Measurements from ENCODE around the gene PTGER3. TPM values are rescaled to one million over a fixed set of nuclear protein-coding genes. Genes with fewer than 3 reads are reported as not detected.
"Not testable (repeated sequence)": the region's sequence is repeated elsewhere in the genome, so short reads cannot be mapped to it uniquely, and the experiment has no call there.

The PTGER3 gene
- total RNA-seq, 1 experiment from 2014 or later = 0.09 TPM

- Mint-ChIP-seq H3K4me3 (ENCODE audit: low read depth, unreplicated experiment) (no peak overlapping the region), H3K4me1 (ENCODE audit: low read depth, unreplicated experiment) (no peaks in the 10 kb centered on the region), H3K9me3 (ENCODE audit: low read depth, unreplicated experiment) (no peaks in the 10 kb centered on the region), H3K27me3 (ENCODE audit: unreplicated experiment) (no peaks in the 10 kb centered on the region), H3K36me3 (ENCODE audit: insufficient read depth, unreplicated experiment) (no peaks in the 10 kb centered on the region), H3K27ac (ENCODE audit: unreplicated experiment) (no peak overlapping the region)
- intact Hi-C loops (cut with micrococcal nuclease; ENCODE audit: unreplicated experiment) = no loop called here
- no peak for TF ChIP-seq CTCF (IDR thresholded peaks at IDR 0.05; ENCODE audit: unreplicated experiment)
- CTCF ChIA-PET = no interaction called here
- DNase-seq = no peak
- BruUV-seq (replicated peaks) = no TSS peak
These were observed 53.8 kb downstream of the PTGER3 start for GRCh38 chr1:70993798-70994197.

GRCh38 chr1:70992521-70992920, 55.1 kb downstream of the PTGER3 start:
- no peaks in the 10 kb centered on the region for H3K27me3 Mint-ChIP-seq (ENCODE audit: unreplicated experiment)
- no peaks in the 10 kb centered on the region for H3K4me1 Mint-ChIP-seq (ENCODE audit: low read depth, unreplicated experiment)
- no TSS peak for BruUV-seq (replicated peaks)
- no peak for TF ChIP-seq CTCF (IDR thresholded peaks at IDR 0.05; ENCODE audit: unreplicated experiment)
- no peak for DNase-seq
- H3K4me3 Mint-ChIP-seq (ENCODE audit: low read depth, unreplicated experiment) = no peak overlapping the region
- CTCF ChIA-PET = no interaction called here
- intact Hi-C loops (cut with micrococcal nuclease; ENCODE audit: unreplicated experiment) = no loop called here
- no peaks in the 10 kb centered on the region for H3K9me3 Mint-ChIP-seq (ENCODE audit: low read depth, unreplicated experiment)
- no peak overlapping the region for H3K27ac Mint-ChIP-seq (ENCODE audit: unreplicated experiment)
- H3K36me3 Mint-ChIP-seq (ENCODE audit: insufficient read depth, unreplicated experiment) = no peaks in the 10 kb centered on the region

- TF ChIP-seq CTCF (IDR thresholded peaks at IDR 0.05; ENCODE audit: unreplicated experiment) = no peak
- CTCF ChIA-PET = no interaction called here
- Mint-ChIP-seq H3K27ac (ENCODE audit: unreplicated experiment) (no peak overlapping the region), H3K4me1 (ENCODE audit: low read depth, unreplicated experiment) (no peaks in the 10 kb centered on the region), H3K27me3 (ENCODE audit: unreplicated experiment) (no peaks in the 10 kb centered on the region), H3K36me3 (ENCODE audit: insufficient read depth, unreplicated experiment) (no peaks in the 10 kb centered on the region), H3K9me3 (ENCODE audit: low read depth, unreplicated experiment) (peaks cover 3% of the 10 kb centered on the region), H3K4me3 (ENCODE audit: low read depth, unreplicated experiment) (no peak overlapping the region)
- BruUV-seq (replicated peaks) = no TSS peak
- intact Hi-C loops (cut with micrococcal nuclease; ENCODE audit: unreplicated experiment) = no loop called here
- no peak for DNase-seq
These were observed 57.0 kb downstream of the PTGER3 start for GRCh38 chr1:70990469-70991253.

- Mint-ChIP-seq H3K27me3 (ENCODE audit: unreplicated experiment) (no peaks in the 10 kb centered on the region), H3K4me3 (ENCODE audit: low read depth, unreplicated experiment) (no peak overlapping the region), H3K9me3 (ENCODE audit: low read depth, unreplicated experiment) (peaks cover 7% of the 10 kb centered on the region), H3K27ac (ENCODE audit: unreplicated experiment) (no peak overlapping the region), H3K4me1 (ENCODE audit: low read depth, unreplicated experiment) (no peaks in the 10 kb centered on the region), H3K36me3 (ENCODE audit: insufficient read depth, unreplicated experiment) (no peaks in the 10 kb centered on the region)
- TF ChIP-seq CTCF (IDR thresholded peaks at IDR 0.05; ENCODE audit: unreplicated experiment) = no peak
- no TSS peak for BruUV-seq (replicated peaks)
- CTCF ChIA-PET = interaction anchor here (0.9 kb wide), 1 partner anchor 8 kb away, joined by 4 read pairs; no protein-coding TSS in a partner anchor
- intact Hi-C loops (cut with micrococcal nuclease; ENCODE audit: unreplicated experiment) = no loop called here
- DNase-seq = no peak
These were observed 60.1 kb downstream of the PTGER3 start for GRCh38 chr1:70987497-70987896.

- H3K4me1 Mint-ChIP-seq (ENCODE audit: low read depth, unreplicated experiment); H3K27me3 Mint-ChIP-seq (ENCODE audit: unreplicated experiment); BruUV-seq (replicated peaks); H3K27ac Mint-ChIP-seq (ENCODE audit: unreplicated experiment); H3K9me3 Mint-ChIP-seq (ENCODE audit: low read depth, unreplicated experiment); CTCF ChIA-PET; intact Hi-C loops (cut with micrococcal nuclease; ENCODE audit: unreplicated experiment); H3K36me3 Mint-ChIP-seq (ENCODE audit: insufficient read depth, unreplicated experiment); H3K4me3 Mint-ChIP-seq (ENCODE audit: low read depth, unreplicated experiment); DNase-seq: not testable (repeated sequence)
These were observed 61.8 kb downstream of the PTGER3 start for GRCh38 chr1:70985776-70986225.

GRCh38 chr1:70985278-70985677, 62.3 kb downstream of the PTGER3 start:
- H3K4me3 Mint-ChIP-seq (ENCODE audit: low read depth, unreplicated experiment); H3K27ac Mint-ChIP-seq (ENCODE audit: unreplicated experiment); BruUV-seq (replicated peaks); H3K27me3 Mint-ChIP-seq (ENCODE audit: unreplicated experiment); H3K36me3 Mint-ChIP-seq (ENCODE audit: insufficient read depth, unreplicated experiment); DNase-seq; H3K9me3 Mint-ChIP-seq (ENCODE audit: low read depth, unreplicated experiment); CTCF ChIA-PET; H3K4me1 Mint-ChIP-seq (ENCODE audit: low read depth, unreplicated experiment); intact Hi-C loops (cut with micrococcal nuclease; ENCODE audit: unreplicated experiment): not testable (repeated sequence)

Measured in Calu3 (cell line).